NCI-H510A (cell line): ENCODE measurements around the gene LIMCH1.
"Not testable (repeated sequence)": the region's sequence is repeated elsewhere in the genome, so short reads cannot be mapped to it uniquely, and the experiment has no call there.

Source experiments
- DNase-seq: peaks from one replicate; lab custom pipeline; 2025; lab: John Stamatoyannopoulos, UW

Gene LIMCH1, protein sequence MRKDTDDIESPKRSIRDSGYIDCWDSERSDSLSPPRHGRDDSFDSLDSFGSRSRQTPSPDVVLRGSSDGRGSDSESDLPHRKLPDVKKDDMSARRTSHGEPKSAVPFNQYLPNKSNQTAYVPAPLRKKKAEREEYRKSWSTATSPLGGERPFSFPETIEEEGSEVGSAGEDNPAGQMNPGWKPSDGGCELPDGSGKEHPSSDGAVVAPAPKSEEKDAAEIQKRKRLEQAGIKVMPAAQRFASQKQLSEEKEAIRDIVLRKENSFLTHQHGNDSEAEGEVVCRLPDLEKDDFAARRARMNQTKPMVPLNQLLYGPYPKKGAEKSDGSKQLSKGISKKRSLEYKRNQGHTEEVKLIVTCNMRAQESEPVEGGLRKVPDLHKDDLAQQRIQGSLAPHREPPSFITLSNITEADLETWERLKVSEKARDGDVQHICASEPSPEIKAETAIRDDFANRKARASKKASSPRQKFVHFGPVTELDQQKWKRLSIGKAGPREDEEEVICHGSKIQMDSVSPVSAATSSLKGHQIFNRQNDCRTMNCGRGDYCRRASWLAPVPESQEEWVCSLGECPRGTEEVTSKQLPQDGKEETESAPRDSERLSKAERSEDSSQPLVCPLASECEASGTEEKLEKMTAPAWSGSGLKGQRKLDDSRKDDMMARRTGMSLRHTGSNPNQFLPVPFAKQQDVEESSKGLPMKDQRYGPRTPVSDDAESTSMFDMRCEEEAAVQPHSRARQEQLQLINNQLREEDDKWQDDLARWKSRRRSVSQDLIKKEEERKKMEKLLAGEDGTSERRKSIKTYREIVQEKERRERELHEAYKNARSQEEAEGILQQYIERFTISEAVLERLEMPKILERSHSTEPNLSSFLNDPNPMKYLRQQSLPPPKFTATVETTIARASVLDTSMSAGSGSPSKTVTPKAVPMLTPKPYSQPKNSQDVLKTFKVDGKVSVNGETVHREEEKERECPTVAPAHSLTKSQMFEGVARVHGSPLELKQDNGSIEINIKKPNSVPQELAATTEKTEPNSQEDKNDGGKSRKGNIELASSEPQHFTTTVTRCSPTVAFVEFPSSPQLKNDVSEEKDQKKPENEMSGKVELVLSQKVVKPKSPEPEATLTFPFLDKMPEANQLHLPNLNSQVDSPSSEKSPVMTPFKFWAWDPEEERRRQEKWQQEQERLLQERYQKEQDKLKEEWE (N-terminal part only)

GRCh38 chr4:41538017-41538733, at the start of gene LIMCH1:
Gene LIMCH1 (plus strand): TSS chr4:41538157. CDS start chr4:41605996, 67,839 bp downstream.
- no peak for DNase-seq

GRCh38 chr4:41491081-41491576, 46.8 kb upstream of the LIMCH1 start:
- not testable (repeated sequence) for DNase-seq

- no peak for DNase-seq
These were observed 41.0 kb upstream of the LIMCH1 start for GRCh38 chr4:41496977-41497376.

DNA sequence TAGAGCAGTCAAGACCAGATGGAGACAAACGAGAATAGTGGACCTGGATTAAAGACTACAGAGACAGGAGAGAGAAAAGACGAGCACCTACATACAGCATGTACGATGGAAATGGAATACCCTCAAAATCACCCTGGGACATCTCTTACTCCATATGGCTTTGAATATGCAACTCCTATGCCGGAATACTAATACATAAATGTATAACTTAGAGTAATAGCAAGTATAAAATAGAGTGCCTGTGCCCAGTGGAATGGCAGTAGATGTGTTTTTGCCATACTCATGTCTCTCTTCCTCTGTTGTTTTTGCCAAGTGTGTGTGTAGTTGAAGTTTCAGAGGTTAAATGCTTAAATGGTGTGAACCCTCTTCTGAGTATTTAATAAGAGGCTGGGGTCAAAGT, 39.8 kb upstream of the LIMCH1 start:
- no peak for DNase-seq

GRCh38 chr4:41504167-41504818, 33.7 kb upstream of the LIMCH1 start:
- no peak for DNase-seq

GRCh38 chr4:41505161-41505661, 32.7 kb upstream of the LIMCH1 start:
- no peak for DNase-seq

GRCh38 chr4:41506130-41506529, 31.8 kb upstream of the LIMCH1 start:
- no peak for DNase-seq

- DNase-seq = no peak
These were observed 30.5 kb upstream of the LIMCH1 start for GRCh38 chr4:41507291-41507947.

DNA sequence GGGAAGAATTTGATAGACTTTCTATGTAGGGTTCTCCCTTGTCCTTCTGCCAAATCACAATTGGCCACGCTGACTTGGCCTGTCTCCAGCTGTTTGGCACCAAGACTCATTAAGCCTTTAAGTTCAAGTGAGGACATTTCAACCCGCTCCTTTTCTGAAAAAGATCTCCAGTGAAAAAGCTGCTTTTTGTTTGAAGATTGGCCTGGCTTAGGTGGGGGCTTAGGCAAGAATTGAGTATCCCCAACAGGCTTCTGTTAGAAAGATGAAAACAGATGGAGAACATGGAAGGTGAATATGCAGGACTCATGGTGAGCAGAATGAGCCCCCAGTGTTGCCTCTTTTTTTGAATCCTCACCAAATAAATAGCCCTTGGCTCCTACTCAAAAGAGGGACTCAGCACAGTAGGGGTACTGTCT, 28.5 kb upstream of the LIMCH1 start:
- DNase-seq = no peak

- DNase-seq = no peak
These were observed 27.8 kb upstream of the LIMCH1 start for GRCh38 chr4:41510179-41510578.

DNA sequence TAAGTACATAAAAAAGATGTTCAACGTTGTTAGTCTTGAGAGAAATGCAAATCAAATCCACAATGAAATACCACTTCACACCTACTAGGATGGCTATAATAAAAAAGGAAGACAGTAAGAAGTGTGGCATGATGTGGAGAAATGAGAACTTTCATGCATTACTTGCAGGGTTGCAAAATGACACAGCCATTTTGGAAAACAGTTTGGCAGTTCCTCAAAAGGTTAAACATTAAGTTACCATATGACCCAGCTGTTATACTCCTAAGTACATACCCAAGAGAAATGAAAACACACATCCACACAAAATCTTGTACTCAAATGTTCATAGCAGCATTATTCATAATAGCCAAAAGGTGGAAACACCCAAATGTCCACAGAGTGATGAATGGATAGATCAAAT, 25.8 kb upstream of the LIMCH1 start:
- no peak for DNase-seq

GRCh38 chr4:41512596-41512995, 25.4 kb upstream of the LIMCH1 start:
- no peak for DNase-seq

DNA sequence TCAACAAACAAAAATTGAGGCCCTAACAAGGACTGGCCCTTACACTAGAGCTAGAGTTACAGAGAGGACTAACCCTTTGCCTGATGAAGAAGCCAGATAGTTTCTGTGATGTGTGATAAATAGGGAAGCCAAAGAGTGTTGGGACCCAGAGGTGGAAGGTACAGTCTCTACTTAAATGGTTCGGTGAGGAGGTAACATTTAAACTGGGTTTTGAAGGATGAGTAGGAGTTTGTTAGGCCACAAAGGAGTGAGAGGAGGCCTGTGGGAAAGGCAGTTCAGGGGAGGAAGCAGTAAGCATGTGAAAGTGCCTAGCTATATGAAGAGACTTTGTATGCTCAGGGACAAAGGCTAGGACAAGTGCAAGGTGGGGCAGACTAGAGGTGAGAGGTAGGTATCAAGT, 23.8 kb upstream of the LIMCH1 start:
- no peak for DNase-seq

- no peak for DNase-seq
These were observed 23.0 kb upstream of the LIMCH1 start for GRCh38 chr4:41514766-41515481.

DNA sequence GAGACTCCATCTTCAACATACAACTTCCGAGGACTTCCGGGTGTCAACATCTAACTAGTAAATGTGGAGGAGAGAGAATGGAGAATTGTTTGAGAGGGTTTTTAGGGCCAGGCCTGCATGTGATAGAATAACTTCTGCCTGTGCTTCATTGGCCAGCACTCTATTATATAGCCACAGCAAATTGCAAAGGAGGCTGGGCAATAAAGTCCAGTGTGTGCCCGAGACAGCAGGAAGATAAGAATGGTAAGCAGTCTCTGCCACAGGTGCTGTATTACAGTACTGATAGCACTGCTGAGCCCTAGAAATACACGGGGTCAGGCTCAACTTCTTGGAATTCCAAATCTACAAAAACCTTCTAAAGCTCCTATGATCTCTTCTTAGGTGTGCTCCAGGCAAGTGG, 20.8 kb upstream of the LIMCH1 start:
- DNase-seq = no peak

DNA sequence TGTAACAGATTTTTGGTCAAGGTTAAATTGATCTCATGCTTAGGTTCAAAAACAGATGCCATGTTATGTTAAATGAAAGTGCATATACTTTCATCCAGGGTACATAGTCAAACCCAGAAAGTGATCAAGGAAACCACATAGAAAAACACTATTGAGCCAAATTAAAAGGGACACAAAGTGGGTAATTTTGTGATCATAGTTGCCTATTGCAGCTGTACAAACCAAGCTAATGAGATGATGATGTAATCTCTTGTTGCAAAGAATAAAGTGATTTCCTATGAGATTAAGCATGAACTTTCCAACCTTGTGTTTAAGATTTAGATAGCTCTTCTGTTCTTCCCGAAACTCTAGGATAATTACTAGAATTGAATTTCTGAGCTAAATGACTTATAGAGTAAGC, 20.2 kb upstream of the LIMCH1 start:
- DNase-seq = no peak

GRCh38 chr4:41524425-41524824, 13.5 kb upstream of the LIMCH1 start:
- DNase-seq = no peak

- DNase-seq = no peak
These were observed 12.8 kb upstream of the LIMCH1 start for GRCh38 chr4:41525129-41525528.

DNA sequence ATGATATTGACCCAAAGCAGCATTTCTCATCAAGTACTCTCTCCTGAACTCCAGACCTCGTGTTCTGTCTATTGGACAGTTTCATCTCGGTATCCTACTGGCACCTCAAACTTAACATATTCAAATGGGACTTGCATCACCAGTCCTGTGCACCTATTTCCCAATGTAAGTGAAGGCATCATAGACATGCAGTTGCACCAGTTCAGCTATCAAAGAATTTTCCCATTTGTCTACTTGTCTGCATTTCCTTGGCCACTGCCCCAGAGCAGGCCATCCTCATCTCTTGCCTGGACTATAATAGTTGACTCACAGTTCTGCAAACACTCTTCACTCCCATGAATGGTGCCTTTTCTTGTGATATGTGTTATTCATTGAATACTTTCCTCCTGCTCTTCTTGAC, 11.3 kb upstream of the LIMCH1 start:
- DNase-seq = no peak
